Right lobe of liver (tissue), 6 donors: ENCODE data around the gene C6orf120. TPM values are rescaled to one million over a fixed set of nuclear protein-coding genes. Genes with fewer than 3 reads are reported as not detected.

ENCODE experiments used
- ATAC-seq, 4 donors: fragments of 200-7000 bp; cut with Tn5 transposase; one replicate each; pipeline ENCODE4 v1.9.1; 2020; ENCODE audit warnings: mild to moderate bottlenecking in 4 of 4, moderate library complexity in 4 of 4
- DNase-seq, 3 donors: peaks; one replicate each; pipeline ENCODE4 v3.0.0-alpha.2; 2020
- H3K27ac ChIP-seq, 3 donors: fragments of 200-600 bp; one replicate each; pipeline ENCODE4 v1.8.0; 2022
- H3K27me3 ChIP-seq, 2 donors: fragments of 200-600 bp; one replicate each; pipeline ENCODE4 v1.8.0; 2022
- H3K36me3 ChIP-seq, 4 donors: fragments of 200-600 bp; sonication (generic) in 1 of 4; one replicate each; pipeline versions ENCODE4 v1.5.1 to v1.8.0; 2017 to 2022; ENCODE audit warnings: control low read depth in 1 of 4
- H3K4me1 ChIP-seq, 4 donors: fragments of 200-600 bp; sonication (generic) in 1 of 4; one replicate each; pipeline versions ENCODE4 v1.5.1 to v1.8.0; 2017 to 2022; ENCODE audit warnings: control low read depth in 1 of 4
- H3K4me3 ChIP-seq, 3 donors: fragments of 200-600 bp; one replicate each; pipeline ENCODE4 v1.8.0; 2022
- H3K9me3 ChIP-seq, 4 donors: fragments of 200-600 bp; sonication (generic) in 1 of 4; one replicate each; pipeline versions ENCODE4 v1.5.1 to v1.8.0; 2017 to 2022; ENCODE audit warnings: control low read depth in 1 of 4
- POLR2A ChIP-seq: fragments of 450-650 bp; IDR thresholded peaks from one replicate; pipeline ENCODE4 v1.6.1; 2017; ENCODE audit warnings: antibody characterized with exemption, mild to moderate bottlenecking
- WGBS: methylation state at CpG from one replicate; pipeline ENCODE4 v1.1.6; 2018; ENCODE audit warnings: low coverage, low lambda C conversion rate; ENCODE audit not compliant: insufficient coverage; ENCODE audit errors: missing lambda C conversion rate; 5-methylcytosine and 5-hydroxymethylcytosine counted together
- intact Hi-C, 2 donors: fragments of 100-400 bp; cut with DNase I; formaldehyde crosslinking; loops; one replicate each; pipeline versions ENCODE4 v1.11.2 to v1.14.1; 2022
- total RNA-seq, 6 experiments: library from RNA; depleted of rRNA in 2 of 6; stranded (reverse); fragments of >200 nt in 2 of 6; fragmentation: NEBNext Ultra II Directional in 3 of 6; extraction: Animal tissue kit (Norgen Biotek cat#: 25700) in 3 of 6; gene quantifications; one replicate each; pipeline versions ENCODE4 v1.1.0 to v1.2.4, GENCODE V29; 2016 to 2023
- TF ChIP-seq, protein P1 (sequence below), 4 donors: fragments of 200-600 bp in 3 of 4; fragments of 450-650 bp in 1 of 4; IDR thresholded peaks; one replicate each; pipeline versions ENCODE4 v1.5.1 to v1.8.0; 2016 to 2022; ENCODE audit warnings: antibody characterized with exemption in 4 of 4, mild to moderate bottlenecking in 2 of 4
- donor health status: DM: no; HTN: yes; CAD: no.
- donor health status: DM: no; HTN: no; CAD: no.
- donor health status: DM: no; HTN: no; CAD: no.
- donor health status: DM: no; HTN: yes; CAD: no.
- donor health status: DM: no; HTN: yes; CAD: no.

Gene C6orf120
- total RNA-seq, 6 experiments from 2014 or later: 17.2 to 38.2 (median 22.6) TPM

DNA sequence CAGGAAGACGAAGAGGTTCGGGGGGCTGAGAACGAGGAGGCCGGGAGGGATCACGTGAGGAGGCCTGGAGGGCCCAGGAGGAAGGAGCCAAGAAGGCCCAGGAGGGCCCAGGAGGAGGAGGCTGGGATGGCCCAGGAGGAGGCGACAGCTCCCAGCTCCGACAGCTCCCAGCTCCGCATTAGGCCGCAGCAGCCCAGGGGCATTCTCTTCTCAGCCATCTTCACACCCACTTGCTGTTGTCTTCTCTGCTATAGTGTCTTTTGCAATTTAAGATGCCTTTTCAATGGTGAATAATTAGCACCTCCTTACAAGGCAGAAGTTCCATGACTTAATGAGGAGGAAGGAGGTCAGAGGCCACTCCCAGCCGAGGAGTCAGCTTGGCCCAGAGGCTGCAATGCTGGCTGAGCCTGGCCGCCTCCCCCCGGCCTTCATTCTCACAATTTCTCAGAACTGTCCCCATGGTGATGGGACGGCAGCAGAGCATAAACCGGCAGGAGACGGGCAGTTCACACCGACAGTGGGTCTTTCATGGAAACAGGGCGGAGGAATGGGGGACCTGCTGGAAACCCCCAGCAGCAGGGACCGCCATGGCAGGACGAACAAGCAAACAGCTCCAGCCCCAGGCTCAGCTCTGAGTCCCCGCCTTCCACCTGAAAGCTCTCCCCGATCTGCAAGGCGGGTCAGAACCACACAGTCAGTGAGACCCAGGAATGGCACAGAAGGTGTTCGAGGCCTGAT, 45.2 kb upstream of the C6orf120 start:
- 93% methylated on average over 5 of the region's 23 CpGs for WGBS
- ATAC-seq (no peak), DNase-seq (no peak)
- Histone ChIP-seq H3K4me1 (no peaks in the 10 kb centered on the region), H3K36me3 (no peaks in the 10 kb centered on the region), H3K4me3 (no peak overlapping the region), H3K9me3 (no peaks in the 10 kb centered on the region), H3K27me3 (no peaks in the 10 kb centered on the region), H3K27ac (no peak overlapping the region)
- no peak for TF ChIP-seq POLR2A
- TF ChIP-seq, protein P1, sequence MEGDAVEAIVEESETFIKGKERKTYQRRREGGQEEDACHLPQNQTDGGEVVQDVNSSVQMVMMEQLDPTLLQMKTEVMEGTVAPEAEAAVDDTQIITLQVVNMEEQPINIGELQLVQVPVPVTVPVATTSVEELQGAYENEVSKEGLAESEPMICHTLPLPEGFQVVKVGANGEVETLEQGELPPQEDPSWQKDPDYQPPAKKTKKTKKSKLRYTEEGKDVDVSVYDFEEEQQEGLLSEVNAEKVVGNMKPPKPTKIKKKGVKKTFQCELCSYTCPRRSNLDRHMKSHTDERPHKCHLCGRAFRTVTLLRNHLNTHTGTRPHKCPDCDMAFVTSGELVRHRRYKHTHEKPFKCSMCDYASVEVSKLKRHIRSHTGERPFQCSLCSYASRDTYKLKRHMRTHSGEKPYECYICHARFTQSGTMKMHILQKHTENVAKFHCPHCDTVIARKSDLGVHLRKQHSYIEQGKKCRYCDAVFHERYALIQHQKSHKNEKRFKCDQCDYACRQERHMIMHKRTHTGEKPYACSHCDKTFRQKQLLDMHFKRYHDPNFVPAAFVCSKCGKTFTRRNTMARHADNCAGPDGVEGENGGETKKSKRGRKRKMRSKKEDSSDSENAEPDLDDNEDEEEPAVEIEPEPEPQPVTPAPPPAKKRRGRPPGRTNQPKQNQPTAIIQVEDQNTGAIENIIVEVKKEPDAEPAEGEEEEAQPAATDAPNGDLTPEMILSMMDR (IDR thresholded peaks at IDR 0.05): no peak
- intact Hi-C loops: no loop called here

DNA sequence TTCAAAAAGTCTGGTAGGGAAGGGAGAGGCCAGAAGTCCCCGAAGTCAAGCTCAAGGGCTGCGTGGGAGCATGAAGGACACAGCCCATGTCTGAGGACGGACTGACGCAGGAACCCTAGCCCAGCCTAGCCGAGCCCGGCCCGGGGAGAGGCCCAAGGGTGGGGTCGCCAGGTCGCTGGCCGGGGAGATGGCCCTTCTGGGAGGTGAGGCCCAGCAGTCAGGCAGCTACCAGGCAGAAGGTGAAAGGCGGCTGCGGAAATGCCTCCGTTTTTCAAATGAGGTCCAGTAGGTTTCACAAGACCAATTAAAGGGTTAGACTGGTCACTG, 44.7 kb upstream of the C6orf120 start:
- no peak overlapping the region for H3K27ac ChIP-seq
- TF ChIP-seq, protein P1 (IDR thresholded peaks at IDR 0.05): no peak
- TF ChIP-seq POLR2A: no peak
- H3K4me3 ChIP-seq: no peak overlapping the region
- intact Hi-C loops: no loop called here
- no peak for ATAC-seq
- no peaks in the 10 kb centered on the region for H3K9me3 ChIP-seq
- no peaks in the 10 kb centered on the region for H3K4me1 ChIP-seq
- WGBS: 89% methylated on average over 7 of the region's 13 CpGs
- no peak for DNase-seq
- no peaks in the 10 kb centered on the region for H3K27me3 ChIP-seq
- H3K36me3 ChIP-seq: peaks cover 0 to 4% (median 0%) of the 10 kb centered on the region in 4 donors

DNA sequence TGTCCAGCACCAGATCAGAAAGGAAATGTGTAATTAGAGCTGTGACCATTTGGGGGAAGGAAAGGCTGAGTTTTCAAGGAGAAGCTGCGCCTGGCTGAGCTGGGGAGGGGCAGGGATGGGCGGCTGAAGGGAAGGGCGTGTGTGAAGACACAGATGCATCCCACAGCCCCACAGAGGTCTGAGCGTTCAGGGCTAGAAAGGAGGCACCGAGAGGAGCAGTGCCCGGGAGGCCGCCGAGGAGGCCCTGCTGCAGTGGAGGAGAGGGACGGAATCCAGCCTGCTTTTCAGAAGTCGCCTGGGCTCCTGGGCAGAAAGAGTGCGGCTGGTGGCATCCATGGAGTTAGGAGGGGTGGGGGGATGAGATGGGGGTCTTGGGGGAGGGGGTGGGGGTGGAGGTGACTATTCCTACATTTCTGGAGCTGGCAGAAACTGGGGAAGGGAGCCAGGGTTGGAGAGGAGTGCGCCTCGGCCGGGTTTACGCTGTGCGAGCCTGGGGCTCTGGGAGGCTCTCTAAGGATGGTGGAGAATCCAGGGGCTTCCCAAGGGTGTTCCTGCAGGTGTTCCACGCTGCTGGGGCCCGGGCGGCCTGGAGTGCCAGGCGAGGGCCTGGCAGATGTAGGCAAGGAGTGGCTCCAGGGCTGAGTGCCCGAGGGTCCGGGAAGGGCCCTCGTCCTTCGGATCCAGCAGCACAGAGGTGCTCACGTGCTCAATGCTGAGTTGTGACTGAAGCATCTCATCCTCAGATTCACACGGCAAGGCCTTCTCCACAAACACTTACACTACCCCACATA, 41.9 kb upstream of the C6orf120 start:
- no peaks in the 10 kb centered on the region for H3K4me1 ChIP-seq
- TF ChIP-seq, protein P1 (IDR thresholded peaks at IDR 0.05): no peak
- no peak for TF ChIP-seq POLR2A
- 93% methylated on average over 4 of the region's 26 CpGs for WGBS
- no peaks in the 10 kb centered on the region for H3K9me3 ChIP-seq
- DNase-seq (no peak), ATAC-seq (peak in 1 of 4 donors; percentile 25)
- intact Hi-C loops: no loop called here
- H3K27ac ChIP-seq: no peak overlapping the region
- no peaks in the 10 kb centered on the region for H3K27me3 ChIP-seq
- H3K36me3 ChIP-seq: peaks cover 0 to 8% (median 0%) of the 10 kb centered on the region in 4 donors
- H3K4me3 ChIP-seq: no peak overlapping the region

DNA sequence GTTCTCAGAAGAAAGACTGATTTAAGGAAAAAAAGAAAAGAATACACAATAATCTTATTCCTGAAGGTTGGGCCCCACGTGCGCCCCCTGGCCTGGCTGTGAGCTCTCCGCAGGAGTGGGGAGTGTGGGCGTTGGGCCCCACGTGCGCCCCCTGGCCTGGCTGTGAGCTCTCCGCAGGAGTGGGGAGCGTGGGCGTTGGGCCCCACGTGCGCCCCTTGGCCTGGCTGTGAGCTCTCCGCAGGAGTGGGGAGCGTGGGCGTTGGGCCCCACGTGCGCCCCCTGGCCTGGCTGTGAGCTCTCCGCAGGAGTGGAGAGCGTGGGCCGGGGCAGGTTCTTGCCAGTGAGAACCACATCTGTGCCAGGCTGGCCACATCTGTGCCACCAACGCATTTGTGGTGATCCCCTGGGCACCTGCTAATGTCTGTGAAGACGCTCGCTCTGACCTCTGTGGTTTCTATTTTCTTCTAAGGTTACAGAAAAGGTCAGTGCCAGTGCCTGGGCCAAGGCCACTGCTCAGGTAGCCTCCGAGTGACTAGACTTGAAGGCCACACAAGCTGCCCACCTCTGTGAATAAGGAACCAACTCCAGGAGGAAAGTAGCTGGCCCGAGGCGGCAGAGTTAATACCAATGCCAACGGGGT, 41.1 kb upstream of the C6orf120 start:
- no peaks in the 10 kb centered on the region for H3K4me1 ChIP-seq
- H3K36me3 ChIP-seq: peaks cover 0 to 8% (median 0%) of the 10 kb centered on the region in 4 donors
- intact Hi-C loops: no loop called here
- no peak for TF ChIP-seq POLR2A
- TF ChIP-seq, protein P1 (IDR thresholded peaks at IDR 0.05): no peak
- H3K27me3 ChIP-seq: no peaks in the 10 kb centered on the region
- DNase-seq (no peak), ATAC-seq (no peak)
- H3K27ac ChIP-seq: no peak overlapping the region
- H3K4me3 ChIP-seq: no peak overlapping the region
- 88% methylated on average over 9 of the region's 26 CpGs for WGBS
- no peaks in the 10 kb centered on the region for H3K9me3 ChIP-seq
